GM18909 (cell line): ENCODE results near the gene ONECUT2.
A peak's percentile ranks its signal among the peaks of the same experiment; 100 is the strongest.

Experiments
- ATAC-seq: cut with Tn5 transposase; IDR thresholded peaks from one replicate; pipeline ENCODE4 v1.9.1; 2021; ENCODE audit warnings: mild to moderate bottlenecking; ENCODE audit not compliant: unreplicated experiment, poor library complexity

ONECUT2 gene

GRCh38 chr18:57430079-57431001 lies 4.8 kb upstream of the ONECUT2 start:
- ATAC-seq, result no peak

GRCh38 chr18:57431002-57431382 lies 4.2 kb upstream of the ONECUT2 start:
- ATAC-seq, result no peak

- ATAC-seq, result no peak
Observed at GRCh38 chr18:57431467-57432080, 3.6 kb upstream of the ONECUT2 start.

DNA sequence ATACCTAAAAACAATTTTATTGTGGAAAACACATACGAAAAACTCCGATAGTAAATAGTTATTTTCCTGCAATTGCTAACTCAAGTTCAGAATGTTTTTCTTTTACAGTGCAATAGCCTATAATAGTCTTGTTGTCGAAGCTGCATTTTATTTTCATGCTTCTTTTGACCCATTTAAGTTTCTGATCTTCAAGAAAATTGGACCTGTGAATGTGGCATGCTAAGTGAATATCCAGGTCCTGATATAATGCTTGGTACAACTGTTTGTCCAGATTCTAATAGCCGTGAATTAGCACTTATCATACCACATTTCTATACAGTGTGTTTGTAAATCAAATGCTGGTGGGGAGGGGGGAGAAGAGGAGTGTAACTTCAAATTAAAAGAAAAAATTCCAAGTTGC lies 3.0 kb upstream of the ONECUT2 start:
- no peak for ATAC-seq

GRCh38 chr18:57432751-57433400 lies 2.3 kb upstream of the ONECUT2 start:
- no peak for ATAC-seq

DNA sequence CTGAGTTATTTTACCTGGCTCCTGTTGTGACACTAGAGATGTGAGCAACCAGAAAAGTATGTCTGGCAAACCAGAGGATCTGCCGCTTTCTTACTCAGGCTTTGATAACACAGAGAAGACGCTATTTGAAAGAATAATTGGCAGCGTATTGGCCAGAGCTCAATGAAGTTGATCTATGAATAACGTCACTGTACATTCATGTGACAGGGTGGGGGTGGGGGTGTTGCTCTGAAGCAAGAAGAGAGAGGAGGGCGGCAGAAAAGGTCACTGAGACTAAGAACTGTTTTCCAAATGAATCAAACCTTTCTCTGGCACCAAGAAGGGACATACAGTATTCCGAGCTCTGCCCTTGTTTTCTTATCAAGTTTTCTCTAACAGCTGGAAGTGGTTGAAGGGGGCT lies 1.7 kb upstream of the ONECUT2 start:
- ATAC-seq, result no peak

DNA sequence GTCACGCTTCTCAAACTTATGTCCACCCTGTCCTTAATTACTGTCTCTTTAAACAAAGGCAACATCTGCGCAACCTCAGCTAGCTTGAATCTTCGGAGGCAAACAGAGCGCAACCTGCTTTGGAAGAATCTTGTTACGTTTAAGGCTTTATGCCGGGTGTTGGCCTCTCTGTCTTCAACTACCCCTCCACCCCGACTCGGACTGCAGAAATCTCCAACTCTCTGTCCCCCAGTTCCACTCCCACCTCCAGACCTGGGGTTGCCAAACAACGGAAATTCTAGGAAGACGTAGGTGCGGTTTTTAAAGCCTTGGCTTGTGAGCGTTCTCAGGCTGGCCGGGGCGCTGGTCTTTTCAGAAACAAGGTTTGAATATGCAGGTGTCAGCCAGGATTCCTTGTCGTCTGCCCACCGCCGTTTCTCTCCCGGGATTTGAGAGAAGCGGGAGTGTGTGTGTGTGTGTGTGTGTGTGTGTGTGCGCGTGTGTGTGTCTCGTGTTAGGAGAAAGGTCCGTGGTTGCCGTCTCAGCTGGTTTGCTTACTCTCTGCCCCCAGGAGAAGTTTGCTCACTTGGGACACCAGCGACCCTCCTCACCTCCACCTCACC lies 1.1 kb upstream of the ONECUT2 start:
- ATAC-seq, result no peak

DNA sequence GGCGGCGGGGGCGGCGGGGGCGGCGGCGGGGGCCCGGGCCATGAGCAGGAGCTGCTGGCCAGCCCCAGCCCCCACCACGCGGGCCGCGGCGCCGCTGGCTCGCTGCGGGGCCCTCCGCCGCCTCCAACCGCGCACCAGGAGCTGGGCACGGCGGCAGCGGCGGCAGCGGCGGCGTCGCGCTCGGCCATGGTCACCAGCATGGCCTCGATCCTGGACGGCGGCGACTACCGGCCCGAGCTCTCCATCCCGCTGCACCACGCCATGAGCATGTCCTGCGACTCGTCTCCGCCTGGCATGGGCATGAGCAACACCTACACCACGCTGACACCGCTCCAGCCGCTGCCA lies 644 bp downstream of the ONECUT2 start:
- ATAC-seq, result no peak

DNA sequence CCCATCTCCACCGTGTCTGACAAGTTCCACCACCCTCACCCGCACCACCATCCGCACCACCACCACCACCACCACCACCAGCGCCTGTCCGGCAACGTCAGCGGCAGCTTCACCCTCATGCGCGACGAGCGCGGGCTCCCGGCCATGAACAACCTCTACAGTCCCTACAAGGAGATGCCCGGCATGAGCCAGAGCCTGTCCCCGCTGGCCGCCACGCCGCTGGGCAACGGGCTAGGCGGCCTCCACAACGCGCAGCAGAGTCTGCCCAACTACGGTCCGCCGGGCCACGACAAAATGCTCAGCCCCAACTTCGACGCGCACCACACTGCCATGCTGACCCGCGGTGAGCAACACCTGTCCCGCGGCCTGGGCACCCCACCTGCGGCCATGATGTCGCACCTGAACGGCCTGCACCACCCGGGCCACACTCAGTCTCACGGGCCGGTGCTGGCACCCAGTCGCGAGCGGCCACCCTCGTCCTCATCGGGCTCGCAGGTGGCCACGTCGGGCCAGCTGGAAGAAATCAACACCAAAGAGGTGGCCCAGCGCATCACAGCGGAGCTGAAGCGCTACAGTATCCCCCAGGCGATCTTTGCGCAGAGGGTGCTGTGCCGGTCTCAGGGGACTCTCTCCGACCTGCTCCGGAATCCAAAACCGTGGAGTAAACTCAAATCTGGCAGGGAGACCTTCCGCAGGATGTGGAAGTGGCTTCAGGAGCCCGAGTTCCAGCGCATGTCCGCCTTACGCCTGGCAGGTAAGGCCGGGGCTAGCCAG lies 1.2 kb downstream of the ONECUT2 start:
- no peak for ATAC-seq

GRCh38 chr18:57436965-57437333 lies 1.8 kb downstream of the ONECUT2 start:
- no peak for ATAC-seq

GRCh38 chr18:57437402-57437765 lies 2.2 kb downstream of the ONECUT2 start:
- ATAC-seq, result no peak

- ATAC-seq, result peak; percentile 61
Observed at GRCh38 chr18:57437766-57438671, 2.8 kb downstream of the ONECUT2 start.

GRCh38 chr18:57438743-57439608 lies 3.8 kb downstream of the ONECUT2 start:
- ATAC-seq, result no peak

GRCh38 chr18:57439609-57439968 lies 4.4 kb downstream of the ONECUT2 start:
- no peak for ATAC-seq

- no peak for ATAC-seq
Observed at GRCh38 chr18:57439985-57440330, 4.8 kb downstream of the ONECUT2 start.

- ATAC-seq, result no peak
Observed at GRCh38 chr18:57440331-57441070, 5.3 kb downstream of the ONECUT2 start.

DNA sequence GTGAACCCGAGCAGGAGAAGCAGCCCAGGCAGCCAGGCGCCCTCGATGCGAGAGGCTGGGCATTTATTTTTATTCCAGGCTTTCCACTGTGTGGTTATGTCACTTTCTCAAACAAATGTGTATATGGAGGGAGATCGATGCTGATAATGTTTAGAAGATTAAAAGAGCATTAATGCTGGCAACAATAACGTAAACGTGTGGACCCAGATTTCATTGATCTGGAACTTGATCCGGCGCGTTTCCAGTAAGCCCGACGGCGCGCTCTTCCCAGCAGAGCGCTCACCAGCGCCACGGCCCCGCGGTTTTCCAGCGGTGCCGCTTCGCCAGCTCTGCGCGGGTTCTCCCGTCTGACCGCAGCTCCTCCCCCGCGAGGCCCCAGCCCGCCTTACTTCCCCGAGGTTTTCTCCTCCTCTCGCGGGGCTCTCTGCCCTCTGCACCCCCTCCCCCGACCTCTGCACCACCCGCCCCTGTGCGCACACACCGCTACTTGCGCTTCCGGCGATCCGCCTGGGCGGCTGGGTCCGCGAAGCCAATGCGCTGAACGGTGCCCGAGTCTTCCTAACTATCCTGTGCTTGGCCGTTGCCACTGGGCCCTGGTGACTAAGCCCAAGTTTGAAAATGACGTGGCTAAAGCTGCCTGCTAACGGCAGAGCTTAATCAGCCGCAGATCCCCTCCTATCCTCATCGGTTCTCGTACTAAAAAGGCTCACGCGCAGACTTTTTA lies 6.1 kb downstream of the ONECUT2 start:
- ATAC-seq, result no peak
